Stimulated activated CD8-positive, alpha-beta memory T cell treated with anti-CD3 and anti-CD28 coated beads, Interleukin-15, amount 100 ng/mL, for 4 hours (primary cell): Measurements from ENCODE around the gene MYO1A.
A peak's percentile ranks its signal among the peaks of the same experiment; 100 is the strongest.

Source experiments
- DNase-seq, 2 donors: peaks; one replicate each; pipeline ENCODE4 v3.0.0-alpha.2; 2020; ENCODE audit warnings: low read depth in 2 of 2

Gene MYO1A

DNA sequence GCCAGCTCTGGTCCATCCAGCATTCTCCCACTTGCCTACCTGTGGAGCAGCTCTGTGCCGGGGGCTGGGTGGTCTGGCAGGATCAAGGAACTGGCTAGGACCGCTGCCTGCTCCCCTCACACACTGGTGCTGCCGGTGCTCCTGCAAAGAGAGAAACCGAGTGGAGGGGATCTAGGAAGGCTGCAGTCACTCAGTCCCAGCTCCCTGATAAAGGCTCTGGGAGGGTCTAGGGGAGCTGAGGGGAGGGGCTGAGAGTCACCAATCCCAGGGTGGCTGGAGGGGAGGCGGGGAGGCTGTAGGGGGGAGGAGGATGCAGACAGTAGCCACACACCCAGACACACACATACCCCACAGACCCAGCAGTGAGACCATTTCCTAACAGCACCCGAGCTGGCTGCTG, 33.6 kb downstream of the MYO1A start, which contains the start of gene TAC3:
TAC3 (minus strand) TSS at position 182 of the 400 bp plus-strand sequence. CDS start 732 bp downstream, outside the sequence.
- DNase-seq, result no peak

DNA sequence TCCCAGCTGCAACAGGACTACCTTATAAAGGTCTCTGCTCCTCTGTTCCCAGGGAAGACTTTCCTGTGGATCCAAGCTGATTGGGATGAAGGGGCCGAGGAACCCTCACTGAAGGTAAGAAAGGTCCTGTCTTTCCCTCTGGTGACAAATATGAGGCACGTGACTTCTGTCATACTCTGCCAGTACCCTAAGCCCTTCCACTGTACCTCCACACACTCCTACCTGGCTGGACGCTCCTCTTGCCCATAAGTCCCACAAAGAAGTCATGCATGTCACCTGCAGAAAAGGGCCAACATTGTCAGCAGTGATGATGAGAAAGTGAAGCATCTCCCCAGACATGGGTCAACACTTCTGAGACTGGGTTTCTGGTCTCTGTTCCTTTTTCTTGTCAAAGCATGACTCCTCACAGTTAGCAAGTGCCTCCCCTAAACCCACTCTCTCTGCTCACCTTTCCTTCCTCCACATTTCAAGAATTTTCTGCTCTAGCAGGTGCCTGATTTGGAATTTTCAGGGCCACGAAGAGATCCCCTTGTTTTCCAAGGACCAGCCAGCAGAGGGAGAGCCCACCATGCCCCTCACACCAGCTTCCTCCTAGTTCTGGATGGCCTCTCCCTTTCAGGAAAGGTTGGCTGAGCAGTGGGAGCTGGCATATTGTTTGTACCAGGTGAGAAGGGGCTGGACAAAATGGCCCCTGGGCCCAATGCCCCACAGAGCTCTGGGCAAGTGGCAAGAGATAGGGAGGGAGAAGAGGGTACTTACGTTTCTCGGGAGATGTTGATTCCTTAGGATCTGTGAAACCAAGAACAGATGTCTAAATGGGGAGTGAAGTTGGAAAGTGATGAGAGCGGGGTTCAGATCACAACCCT, 37.1 kb downstream of the MYO1A start:
- no peak for DNase-seq

DNA sequence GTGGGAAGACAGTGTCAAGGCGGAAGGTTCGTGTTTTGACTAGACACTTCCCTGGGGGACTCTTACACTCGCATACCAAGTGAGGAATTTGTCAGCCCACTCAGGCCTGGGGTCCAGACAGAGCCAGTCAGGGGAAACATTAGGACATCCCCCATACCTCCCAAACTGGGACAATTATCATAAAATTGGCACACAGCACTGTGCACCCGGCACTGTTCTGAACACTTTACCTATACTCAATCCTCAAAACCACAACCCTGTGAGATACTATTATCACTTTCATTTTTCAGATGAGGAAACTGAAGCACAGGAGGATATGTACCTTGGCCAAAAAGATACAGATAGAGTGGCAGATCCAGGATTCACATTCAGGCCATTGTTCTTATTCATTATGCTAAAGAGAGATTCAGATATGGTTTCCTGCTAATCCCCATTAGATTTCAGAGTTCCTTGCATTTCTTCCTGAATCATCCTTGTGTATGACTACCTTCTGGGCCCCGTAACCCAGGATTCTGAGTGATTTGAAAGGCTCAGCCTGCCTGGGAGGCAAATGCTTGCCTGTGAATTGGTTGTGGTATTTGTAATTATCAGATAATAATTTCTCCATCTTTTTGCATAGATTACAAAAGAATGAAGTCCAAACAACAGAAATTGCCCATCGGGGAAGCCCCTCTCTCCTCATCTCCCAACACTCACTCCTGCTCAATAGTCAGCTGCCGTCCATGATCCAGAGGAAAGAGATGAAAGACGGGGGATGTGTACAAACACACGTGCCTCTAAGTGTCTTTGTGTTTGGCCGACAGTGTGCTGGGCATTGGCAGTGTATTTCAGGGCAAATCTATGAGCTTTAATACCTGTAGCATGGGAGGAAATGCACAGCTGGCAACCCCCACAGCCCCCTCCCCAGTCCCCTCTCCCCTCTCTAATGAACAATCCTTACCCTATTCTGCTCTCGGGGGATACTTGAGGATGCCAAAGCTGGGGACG, 38.2 kb downstream of the MYO1A start:
- DNase-seq, result no peak

DNA sequence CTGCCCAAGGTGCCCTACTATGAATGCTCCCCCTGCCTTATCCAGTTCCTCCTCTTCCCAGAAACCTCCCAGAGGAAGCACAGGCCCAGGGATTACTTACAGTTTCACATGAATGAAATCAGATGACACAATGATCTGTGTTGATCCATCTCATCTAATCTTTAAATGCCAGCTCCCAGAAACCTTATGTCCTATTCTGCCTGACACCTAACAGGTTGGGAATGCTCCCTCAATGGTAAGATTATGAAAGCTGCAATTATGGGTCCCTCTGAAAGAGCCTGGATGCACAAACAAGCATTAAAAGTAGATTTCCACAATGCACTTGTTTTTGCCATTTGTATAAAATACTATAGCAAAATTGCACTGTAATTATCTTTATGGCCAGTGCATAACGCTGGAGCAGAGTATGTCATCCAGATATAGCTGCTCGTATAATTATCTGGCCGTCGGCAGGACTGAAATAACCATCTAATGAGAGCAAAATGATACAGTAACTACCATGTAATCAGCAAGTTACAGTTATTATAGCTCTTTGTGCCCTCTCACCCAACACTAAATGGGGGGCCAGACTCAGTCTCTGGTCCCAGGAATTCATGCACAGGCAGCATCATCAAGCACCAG, 39.2 kb downstream of the MYO1A start:
- DNase-seq, result no peak

DNA sequence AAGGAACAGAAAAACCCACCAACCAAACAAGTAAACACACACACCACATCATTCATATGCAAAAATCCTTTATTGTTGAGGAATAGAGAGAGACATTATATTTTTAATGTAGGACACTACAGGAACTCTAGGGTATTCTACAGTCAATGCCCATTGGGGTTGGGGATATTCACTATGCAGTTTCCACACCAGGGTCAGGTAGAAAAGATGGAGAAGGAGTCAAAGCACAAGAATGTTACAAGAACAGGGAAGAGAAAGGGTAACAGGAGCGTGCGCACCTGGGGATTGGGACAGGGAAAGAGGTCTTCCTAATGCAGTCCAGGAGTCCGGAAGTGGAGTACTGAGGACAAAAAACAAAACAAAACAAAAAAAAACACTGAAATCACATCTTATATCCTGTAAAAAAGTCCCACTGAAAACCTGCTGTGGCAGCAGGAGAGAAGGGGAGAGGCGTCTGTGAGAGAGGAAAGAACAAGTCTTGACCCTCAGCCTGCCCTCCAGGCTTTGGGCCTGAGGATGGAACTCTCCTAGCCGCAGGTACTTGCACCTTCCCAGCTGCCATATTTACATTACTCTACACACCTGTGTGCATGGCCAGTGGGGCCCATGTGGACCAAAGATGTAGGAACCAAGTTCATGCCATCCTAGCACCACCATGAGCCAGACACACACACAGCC, 39.8 kb downstream of the MYO1A start:
- DNase-seq, result no peak

DNA sequence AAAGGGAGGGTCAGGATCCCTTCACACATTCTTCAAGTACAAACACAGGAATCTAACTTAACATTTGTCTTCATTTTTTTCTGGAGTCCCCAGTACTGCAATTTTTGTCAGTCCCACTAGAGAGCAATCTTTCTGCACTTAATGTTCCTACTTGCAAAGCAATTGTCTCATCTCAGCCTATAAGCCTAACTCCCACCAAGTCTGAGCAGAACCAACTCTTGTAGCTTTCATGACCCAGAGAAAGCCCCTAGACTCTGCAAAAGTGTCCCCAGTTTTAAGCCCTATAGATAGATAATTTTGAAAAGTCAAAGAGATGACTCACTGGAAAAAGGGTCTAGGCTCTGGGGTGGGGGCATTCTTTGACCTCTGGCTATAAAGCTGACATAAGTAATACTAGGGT, 41.8 kb downstream of the MYO1A start:
- no peak for DNase-seq

DNA sequence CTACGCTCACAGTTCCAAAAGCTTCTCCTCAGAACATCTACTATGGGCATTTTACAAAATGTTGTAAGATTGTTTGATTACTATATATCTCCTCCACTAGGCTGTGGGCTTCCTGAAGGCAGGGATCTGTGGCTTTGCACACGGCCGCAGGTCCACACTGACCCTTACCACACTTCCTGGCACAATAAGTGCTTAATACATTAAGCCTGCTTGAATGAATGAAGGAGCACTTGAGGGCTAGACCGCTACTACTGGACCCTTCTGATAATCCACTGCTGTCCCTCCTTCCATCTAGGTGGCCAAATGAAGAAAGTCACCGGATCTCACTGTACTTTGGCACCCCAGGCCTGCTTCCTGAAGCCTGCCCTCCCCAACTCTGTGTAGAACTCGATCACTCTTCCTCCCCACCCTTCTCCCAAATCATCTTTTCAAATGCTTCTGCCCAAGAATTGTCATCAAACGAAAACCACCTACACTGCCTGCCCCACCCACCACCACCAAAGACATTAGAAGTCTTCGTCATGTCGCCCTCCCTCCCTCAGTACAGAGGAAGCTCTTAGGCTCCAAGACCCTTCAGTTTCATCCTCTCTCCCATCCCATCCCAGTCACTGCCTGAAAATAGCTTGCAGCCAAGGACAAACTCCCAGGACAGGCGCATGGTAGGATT, 43.0 kb downstream of the MYO1A start:
- peak in 1 of 2 donors; percentile 15 for DNase-seq

DNA sequence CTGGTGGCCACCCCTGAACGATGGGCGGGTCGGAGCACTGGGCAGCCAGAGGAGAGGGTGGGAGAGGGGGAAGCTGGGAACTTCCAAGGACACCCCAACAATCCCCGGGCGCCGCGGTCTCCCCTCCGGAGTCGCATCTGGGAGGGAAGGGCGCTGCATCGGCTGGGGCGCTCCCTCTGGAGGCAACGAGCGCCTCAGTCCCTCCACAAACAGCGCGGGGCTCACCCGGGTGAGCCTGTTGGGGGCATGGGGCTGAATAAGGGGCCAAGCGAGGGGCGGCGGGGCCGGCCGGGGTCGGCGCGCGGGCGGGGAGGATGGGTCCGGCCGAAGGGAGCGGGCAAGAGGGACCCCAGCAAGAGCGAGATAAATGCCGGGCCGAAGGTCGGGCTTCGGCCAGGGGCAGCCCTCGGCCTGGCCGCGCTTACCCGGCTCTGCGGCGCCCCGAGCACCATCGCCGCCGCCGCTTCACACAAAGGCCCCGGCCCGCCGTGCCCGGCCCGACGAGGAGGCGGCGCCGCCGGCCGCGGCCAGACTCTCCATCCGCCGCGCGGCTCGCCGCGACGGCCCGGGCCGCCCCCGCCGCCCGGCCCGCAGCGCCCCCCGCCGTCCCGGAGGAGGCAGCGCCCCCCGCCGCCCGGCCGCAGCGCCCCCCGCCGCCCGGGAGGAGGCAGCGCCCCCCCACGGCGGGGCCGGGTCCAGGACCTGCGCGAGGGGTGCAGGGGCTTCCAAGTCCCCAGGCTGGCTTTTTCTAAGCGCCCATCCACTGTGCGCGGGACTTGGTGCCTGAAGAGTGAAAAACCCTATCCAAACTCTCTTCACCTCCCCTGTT, 43.7 kb downstream of the MYO1A start, which contains the start of gene ZBTB39:
ZBTB39 (minus strand) TSS at position 567 of the 829 bp plus-strand sequence. CDS start 1,629 bp downstream, outside the sequence.
- peak in 1 of 2 donors; percentile 48 for DNase-seq

DNA sequence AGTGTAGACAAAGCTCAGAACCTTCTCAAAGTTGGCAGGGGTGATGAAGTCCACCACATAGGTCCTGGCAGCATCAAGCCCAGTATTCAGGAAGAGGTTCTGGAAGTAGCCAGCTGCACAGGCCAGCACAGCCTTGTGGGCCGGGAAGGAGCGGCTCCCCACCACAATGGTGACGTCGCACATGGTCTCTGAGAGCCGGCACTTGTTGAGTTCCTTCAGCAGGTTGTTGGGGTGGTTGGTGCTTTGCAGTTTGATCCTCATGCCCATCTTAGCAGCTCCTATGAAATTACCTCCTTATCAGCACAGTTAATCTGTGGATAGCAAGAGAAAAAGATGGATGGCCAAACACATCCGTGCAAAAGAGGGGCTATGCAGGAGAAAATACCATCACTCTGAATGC, 45.3 kb downstream of the MYO1A start:
- no peak for DNase-seq

DNA sequence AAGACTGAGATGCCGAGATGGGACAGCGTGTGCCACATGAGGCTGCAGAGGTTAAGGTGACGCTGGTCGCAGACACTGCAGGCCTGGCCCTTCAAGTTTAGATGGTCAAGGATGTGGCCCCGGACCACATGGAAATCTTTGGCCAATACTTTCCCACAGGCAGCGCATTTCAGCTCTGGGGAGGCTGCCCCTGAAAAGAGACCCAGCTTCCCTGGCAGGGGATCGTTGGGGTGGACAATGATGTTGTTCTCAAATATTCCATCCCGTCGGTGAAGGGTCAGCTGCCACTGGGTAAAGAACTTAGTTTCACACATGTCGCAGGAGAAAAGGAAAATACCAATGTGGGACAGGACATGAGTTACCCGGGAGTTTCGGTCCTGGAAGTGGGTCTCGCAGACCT, 46.5 kb downstream of the MYO1A start:
- no peak for DNase-seq

DNA sequence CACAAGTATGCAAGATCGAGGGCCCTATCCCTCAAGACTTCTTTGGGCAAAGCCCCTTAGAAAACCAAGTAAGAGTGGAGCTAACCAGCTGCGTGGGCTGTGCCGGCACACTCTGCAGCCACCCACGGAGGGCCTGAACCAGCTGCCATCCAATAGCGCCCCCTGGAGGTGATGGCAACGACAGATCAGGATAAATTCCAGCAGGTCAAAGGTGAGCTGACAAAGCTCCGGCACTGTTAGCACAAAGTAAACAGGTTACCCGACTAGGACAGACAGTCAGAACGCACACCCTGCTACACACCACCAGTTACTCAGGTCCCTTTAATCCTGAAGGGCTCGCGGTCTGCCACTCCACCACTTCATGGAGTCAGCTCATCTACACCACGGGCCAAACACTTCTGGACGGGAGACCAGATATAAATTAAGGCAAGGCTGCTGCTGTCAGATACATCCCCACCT, 48.5 kb downstream of the MYO1A start:
- peak; percentile 46 to 54 for DNase-seq

DNA sequence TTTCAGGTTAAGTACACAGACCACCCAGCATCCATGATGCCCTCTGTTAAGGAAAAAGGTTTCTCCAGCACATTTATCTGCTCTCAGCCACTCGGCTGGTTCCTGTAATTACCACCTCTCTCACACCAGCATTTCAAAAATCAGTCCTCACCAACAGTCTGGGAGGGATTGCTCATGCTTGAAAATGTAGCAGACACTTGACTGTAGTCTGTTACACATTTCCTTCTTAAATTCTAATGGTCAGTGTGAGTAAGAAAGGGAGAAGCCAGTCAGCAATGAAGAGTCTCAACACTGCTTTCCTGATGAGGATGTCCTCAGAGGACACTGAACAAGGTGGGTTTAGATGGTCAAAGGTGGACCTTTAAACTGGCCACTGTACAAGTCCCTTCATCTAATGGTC, 49.5 kb downstream of the MYO1A start:
- no peak for DNase-seq

DNA sequence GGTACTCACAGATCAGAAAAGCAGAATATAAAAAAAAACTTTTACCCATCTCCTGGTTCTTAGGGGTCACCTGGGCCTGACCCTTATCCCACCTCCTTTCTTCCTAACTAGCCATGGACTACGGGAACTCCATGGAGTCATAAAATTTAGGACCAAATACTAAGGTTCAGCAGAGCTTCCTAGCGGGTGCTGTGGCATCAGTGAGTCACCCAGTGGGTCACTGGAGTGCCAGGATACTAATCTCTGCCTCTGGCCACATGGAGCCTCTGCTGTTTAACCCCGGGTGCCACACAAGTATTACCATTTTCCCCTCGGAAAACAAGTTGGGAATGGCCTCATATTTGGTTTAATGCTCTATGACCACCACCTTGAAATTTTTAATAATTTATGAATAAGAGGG, 50.5 kb downstream of the MYO1A start:
- DNase-seq, result no peak

DNA sequence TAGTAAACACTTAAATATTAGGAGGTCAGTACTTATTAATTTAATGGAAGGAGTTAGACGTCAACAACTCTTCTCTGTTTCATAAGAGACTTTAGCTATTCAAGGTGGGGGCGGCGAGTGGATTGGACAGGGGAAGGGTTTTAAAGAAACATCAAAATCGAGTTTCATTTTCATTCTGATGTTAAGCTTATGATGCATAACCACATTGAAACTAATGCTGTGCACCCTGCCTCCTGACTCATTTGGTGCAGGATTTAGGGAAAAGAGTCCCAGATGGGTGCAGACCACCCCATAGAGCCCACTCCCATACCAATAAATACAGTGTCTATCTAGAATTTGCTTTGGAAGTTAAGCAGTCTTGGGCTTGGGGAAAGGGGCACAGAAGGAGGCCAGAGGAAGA, 50.9 kb downstream of the MYO1A start:
- no peak for DNase-seq

DNA sequence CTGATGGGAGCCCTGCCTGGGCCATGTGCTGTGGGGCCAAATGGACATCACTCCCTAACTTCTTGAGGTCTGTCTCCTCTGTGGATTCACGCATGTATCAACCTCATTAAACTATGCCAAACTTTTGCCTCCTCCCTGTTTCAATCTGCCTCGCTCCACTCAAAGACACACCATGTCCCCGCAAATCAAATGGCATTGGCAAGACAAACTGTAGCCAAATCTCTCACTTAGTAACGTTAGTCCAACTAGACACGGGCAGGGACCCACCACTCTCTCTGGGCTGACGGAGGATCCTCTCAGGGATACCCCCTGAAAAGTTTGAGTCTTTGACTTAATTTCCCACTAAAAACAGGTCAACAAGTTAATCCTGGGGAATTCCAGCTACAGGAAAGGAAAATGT, 51.6 kb downstream of the MYO1A start:
- DNase-seq, result no peak

DNA sequence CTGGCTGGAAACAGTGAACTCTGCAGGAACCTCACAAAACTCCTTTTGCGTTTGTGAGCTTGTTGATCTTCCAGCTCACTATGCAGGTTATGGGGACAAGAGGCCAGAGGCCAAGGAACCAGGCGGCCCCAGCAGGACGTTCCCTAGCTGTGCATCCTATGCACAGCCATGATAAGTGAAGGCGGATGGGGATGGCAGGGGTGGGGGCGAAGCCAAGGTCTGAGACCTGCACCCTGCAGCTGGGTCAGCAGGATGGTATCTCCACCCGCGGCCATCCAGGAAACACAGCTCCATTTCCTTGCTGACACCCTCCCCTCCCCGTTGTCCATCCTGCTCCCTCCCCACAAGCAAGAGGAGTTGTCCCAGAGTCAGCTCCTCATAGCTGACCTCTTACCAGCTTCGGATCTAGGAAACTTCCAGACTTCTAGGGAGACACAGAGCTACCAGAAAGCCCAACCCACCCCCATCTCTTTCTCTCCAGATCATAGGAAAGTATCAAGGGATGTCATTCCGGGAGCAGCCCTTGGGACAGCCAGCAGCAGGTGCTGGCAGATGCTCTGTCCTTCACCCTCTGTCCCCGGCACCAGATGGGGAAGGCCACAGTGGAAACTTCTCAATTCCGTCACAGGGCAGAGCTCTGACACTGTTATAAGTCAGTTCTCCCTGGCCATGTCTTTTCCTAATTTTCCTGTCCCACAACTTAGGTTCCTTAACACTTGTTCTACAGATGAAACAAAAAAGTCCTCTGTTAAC, 53.0 kb downstream of the MYO1A start:
- DNase-seq, result no peak

DNA sequence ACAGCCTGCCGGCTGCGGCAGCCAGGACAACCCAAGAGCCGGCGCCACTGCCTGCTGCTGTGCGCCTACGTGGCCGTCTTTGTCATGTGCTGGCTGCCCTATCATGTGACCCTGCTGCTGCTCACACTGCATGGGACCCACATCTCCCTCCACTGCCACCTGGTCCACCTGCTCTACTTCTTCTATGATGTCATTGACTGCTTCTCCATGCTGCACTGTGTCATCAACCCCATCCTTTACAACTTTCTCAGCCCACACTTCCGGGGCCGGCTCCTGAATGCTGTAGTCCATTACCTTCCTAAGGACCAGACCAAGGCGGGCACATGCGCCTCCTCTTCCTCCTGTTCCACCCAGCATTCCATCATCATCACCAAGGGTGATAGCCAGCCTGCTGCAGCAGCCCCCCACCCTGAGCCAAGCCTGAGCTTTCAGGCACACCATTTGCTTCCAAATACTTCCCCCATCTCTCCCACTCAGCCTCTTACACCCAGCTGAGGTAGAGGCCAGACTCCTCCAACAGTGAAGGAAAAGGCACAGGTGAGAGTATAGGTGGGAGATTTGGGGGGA, 53.9 kb downstream of the MYO1A start:
- DNase-seq, result no peak

DNA sequence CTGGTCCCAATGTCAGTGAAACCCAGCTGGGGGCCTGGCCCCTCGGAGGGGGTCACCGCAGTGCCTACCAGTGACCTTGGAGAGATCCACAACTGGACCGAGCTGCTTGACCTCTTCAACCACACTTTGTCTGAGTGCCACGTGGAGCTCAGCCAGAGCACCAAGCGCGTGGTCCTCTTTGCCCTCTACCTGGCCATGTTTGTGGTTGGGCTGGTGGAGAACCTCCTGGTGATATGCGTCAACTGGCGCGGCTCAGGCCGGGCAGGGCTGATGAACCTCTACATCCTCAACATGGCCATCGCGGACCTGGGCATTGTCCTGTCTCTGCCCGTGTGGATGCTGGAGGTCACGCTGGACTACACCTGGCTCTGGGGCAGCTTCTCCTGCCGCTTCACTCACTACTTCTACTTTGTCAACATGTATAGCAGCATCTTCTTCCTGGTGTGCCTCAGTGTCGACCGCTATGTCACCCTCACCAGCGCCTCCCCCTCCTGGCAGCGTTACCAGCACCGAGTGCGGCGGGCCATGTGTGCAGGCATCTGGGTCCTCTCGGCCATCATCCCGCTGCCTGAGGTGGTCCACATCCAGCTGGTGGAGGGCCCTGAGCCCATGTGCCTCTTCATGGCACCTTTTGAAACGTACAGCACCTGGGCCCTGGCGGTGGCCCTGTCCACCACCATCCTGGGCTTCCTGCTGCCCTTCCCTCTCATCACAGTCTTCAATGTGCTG, 54.6 kb downstream of the MYO1A start:
- DNase-seq, result no peak
